GM12878 (cell line): ENCODE data around the gene RNF130. TPM values are rescaled to one million over a fixed set of nuclear protein-coding genes. Genes with fewer than 3 reads are reported as not detected.

Experiments used
- ATAC-seq: fragments of 200-7000 bp; cut with Tn5 transposase; 3 replicates; pipeline ENCODE4 v1.9.1; 2020; ENCODE audit warnings: mild to moderate bottlenecking, moderate library complexity
- BruUV-seq: library from RNA; stranded (reverse); fragments of 400-500 nt; replicated peaks from 2 replicates; lab custom pipeline; 2021; lab: Mats Ljungman, UMichigan
- CTCF ChIA-PET: fragments of 300-600 bp; sonication (Branson Sonifier 250); formaldehyde crosslinking; extraction: SDS; loops from one replicate; lab custom pipeline; 2021; ENCODE audit warnings: inconsistent platforms; lab: Yijun Ruan, JAX
- POLR2A ChIA-PET: fragments of 350-600 bp; formaldehyde crosslinking; extraction: SDS; loops from one replicate; lab custom pipeline; 2021; ENCODE audit warnings: inconsistent platforms; lab: Charles Lee
- RAD21 ChIA-PET: fragments of 300-600 bp; sonication (Branson Sonifier 250); formaldehyde crosslinking; loops from one replicate; lab custom pipeline; 2023; ENCODE audit warnings: antibody characterized with exemption; ENCODE audit not compliant: unreplicated experiment; lab: Charles Lee
- SMC1A ChIA-PET: fragments of 300-600 bp; sonication (Branson Sonifier 250); formaldehyde crosslinking; loops from one replicate; lab custom pipeline; 2023; ENCODE audit not compliant: unreplicated experiment, uncharacterized antibody; lab: Charles Lee
- DNase-seq: peaks from one replicate; pipeline ENCODE4 v3.0.0-alpha.2; 2011; ENCODE audit warnings: low read depth, low spot score
- FAIRE-seq: peaks from 3 replicates; lab custom pipeline; 2011; peaks lifted over from hg19 to GRCh38; lab: Jason Lieb, UNC
- H2AFZ ChIP-seq: 2 replicates; pipeline ENCODE4 v1.6.0; 2011; ENCODE audit warnings: low read depth, low read length, control low read depth; ENCODE audit not compliant: control insufficient read depth
- H3K27ac ChIP-seq: 2 replicates; pipeline ENCODE4 v1.5.1; 2011; ENCODE audit warnings: control low read depth; ENCODE audit not compliant: control insufficient read depth, insufficient read depth
- H3K27me3 ChIP-seq, 2 experiments: replicated peaks in 1 of 2; 2 replicates each; pipeline versions ENCODE4 v1.6.0 to v1.6.1; 2011; ENCODE audit warnings: low read length in 1 of 2; ENCODE audit not compliant: control insufficient read depth in 2 of 2, insufficient read depth in 2 of 2
- H3K36me3 ChIP-seq, 2 experiments: 2 replicates each; pipeline ENCODE4 v1.5.1; 2011; ENCODE audit warnings: low read length in 1 of 2; ENCODE audit not compliant: control insufficient read depth in 2 of 2, insufficient read depth in 2 of 2
- H3K4me1 ChIP-seq: 2 replicates; pipeline ENCODE4 v1.6.1; 2011; ENCODE audit warnings: mild to moderate bottlenecking, low read length, moderate library complexity, mixed read lengths; ENCODE audit not compliant: control insufficient read depth, insufficient read depth
- H3K4me2 ChIP-seq: 2 replicates; pipeline ENCODE4 v1.6.0; 2011; ENCODE audit warnings: control low read depth; ENCODE audit not compliant: control insufficient read depth, insufficient read depth
- H3K4me3 ChIP-seq: fragments of 200-600 bp; sonication (generic); 2 replicates; pipeline ENCODE4 v1.5.1; 2016
- H3K79me2 ChIP-seq: 2 replicates; pipeline ENCODE4 v1.6.0; 2011; ENCODE audit warnings: low read length; ENCODE audit not compliant: control insufficient read depth, insufficient read depth
- H3K9ac ChIP-seq: 2 replicates; pipeline ENCODE4 v1.8.0; 2011; ENCODE audit warnings: low read length, control low read depth, mixed read lengths; ENCODE audit not compliant: control insufficient read depth, insufficient read depth
- H3K9me3 ChIP-seq: replicated peaks from 3 replicates; pipeline ENCODE4 v1.5.1; 2011; ENCODE audit warnings: mild to moderate bottlenecking, low read length; ENCODE audit not compliant: control insufficient read depth, insufficient read depth
- H4K20me1 ChIP-seq: 2 replicates; pipeline ENCODE4 v1.6.0; 2011; ENCODE audit not compliant: control insufficient read depth, insufficient read depth
- BACH1 ChIP-seq: fragments of 450-650 bp; IDR thresholded peaks from 2 replicates; pipeline ENCODE4 v1.6.1; 2017; ENCODE audit warnings: mild to moderate bottlenecking, borderline replicate concordance
- BRCA1 ChIP-seq: IDR thresholded peaks from 2 replicates; pipeline ENCODE4 v1.6.1; 2011; ENCODE audit warnings: low read depth, low read length, improper control_type of control experiment
- CHD4 ChIP-seq: fragments of 200-600 bp; sonication (generic); IDR thresholded peaks from 2 replicates; pipeline ENCODE4 v1.6.1; 2016; ENCODE audit warnings: mild to moderate bottlenecking
- CTCF ChIP-seq, 3 experiments: IDR thresholded peaks in 2 of 3; conservative IDR thresholded peaks in 1 of 3; 2 replicates each; pipeline ENCODE4 v1.5.1; 2011; ENCODE audit warnings: low read depth in 3 of 3, low read length in 3 of 3, mild to moderate bottlenecking in 3 of 3, control low read depth in 2 of 3, moderate library complexity in 2 of 3, inconsistent platforms in 1 of 3, mixed read lengths in 1 of 3; ENCODE audit not compliant: control insufficient read depth in 2 of 3, insufficient read depth in 1 of 3; ENCODE audit errors: extremely low read depth in 1 of 3
- E4F1 ChIP-seq: fragments of 450-650 bp; IDR thresholded peaks from 2 replicates; pipeline ENCODE4 v1.6.1; 2018; ENCODE audit warnings: borderline replicate concordance, mild to moderate bottlenecking; ENCODE audit not compliant: partially characterized antibody
- ESRRA ChIP-seq: IDR thresholded peaks from 2 replicates; pipeline ENCODE4 v1.6.1; 2012; ENCODE audit warnings: mild to moderate bottlenecking, low read length, improper control_type of control experiment
- EZH2 ChIP-seq: IDR thresholded peaks from 2 replicates; pipeline ENCODE4 v1.6.1; 2012; ENCODE audit warnings: low read depth, mild to moderate bottlenecking, control low read depth, inconsistent platforms, low read length, borderline replicate concordance; ENCODE audit not compliant: control insufficient read depth
- MLLT1 ChIP-seq: fragments of 450-650 bp; IDR thresholded peaks from 2 replicates; pipeline ENCODE4 v1.6.1; 2016; ENCODE audit warnings: mild to moderate bottlenecking
- MTA2 ChIP-seq: fragments of 450-650 bp; IDR thresholded peaks from 2 replicates; pipeline ENCODE4 v1.6.1; 2016; ENCODE audit warnings: low read depth, mild to moderate bottlenecking, moderate library complexity
- MYC ChIP-seq: IDR thresholded peaks from 2 replicates; pipeline ENCODE4 v1.6.1; 2011; ENCODE audit warnings: mild to moderate bottlenecking, low read length, moderate library complexity, inconsistent platforms; ENCODE audit not compliant: insufficient read depth, insufficient replicate concordance, insufficient read length, severe bottlenecking
- NFYA ChIP-seq: IDR thresholded peaks from 2 replicates; pipeline ENCODE4 v1.6.1; 2011; ENCODE audit warnings: low read depth, mild to moderate bottlenecking, low read length, improper control_type of control experiment, borderline replicate concordance
- POLR2AphosphoS5 ChIP-seq: IDR thresholded peaks from 2 replicates; pipeline ENCODE4 v1.6.1; 2011; ENCODE audit warnings: mild to moderate bottlenecking, low read length, inconsistent platforms
- RAD51 ChIP-seq: fragments of 450-650 bp; IDR thresholded peaks from 2 replicates; pipeline ENCODE4 v1.6.1; 2016; ENCODE audit warnings: moderate library complexity, mild to moderate bottlenecking, inconsistent platforms
- RFX5 ChIP-seq: IDR thresholded peaks from 2 replicates; pipeline ENCODE4 v1.6.1; 2011; ENCODE audit warnings: low read depth, low read length, improper control_type of control experiment
- SUPT20H ChIP-seq: IDR thresholded peaks from 2 replicates; pipeline ENCODE4 v1.6.1; 2011; ENCODE audit warnings: low read depth, mild to moderate bottlenecking, low read length, moderate library complexity, borderline replicate concordance; ENCODE audit not compliant: control insufficient read depth
- TARDBP ChIP-seq: IDR thresholded peaks from 2 replicates; pipeline ENCODE4 v1.6.1; 2016; ENCODE audit warnings: borderline replicate concordance
- TCF7 ChIP-seq: IDR thresholded peaks from 2 replicates; pipeline ENCODE4 v1.6.1; 2014; ENCODE audit warnings: antibody characterized with exemption, borderline replicate concordance
- WGBS: methylation state at CpG from one replicate; pipeline ENCODE4 v1.1.6; 2016; ENCODE audit warnings: low lambda C conversion rate; ENCODE audit not compliant: insufficient replicate concordance, insufficient coverage; ENCODE audit errors: missing lambda C conversion rate; 5-methylcytosine and 5-hydroxymethylcytosine counted together
- in situ Hi-C: fragments of 300-500 bp; cut with MboI; formaldehyde crosslinking; loops from 9 replicates; pipeline ENCODE4 v1.14.3; 2018; ENCODE audit warnings: mixed read lengths
- intact Hi-C: fragments of 100-400 bp; cut with micrococcal nuclease; formaldehyde crosslinking; loops from one replicate; pipeline ENCODE4 v1.14.2; 2022; ENCODE audit not compliant: unreplicated experiment
- polyA plus RNA-seq, 11 experiments: library from polyadenylated mRNA; depleted of rRNA in 4 of 11; unstranded in 6 of 11; stranded (reverse) in 5 of 11; fragments of >200 nt; fragmentation: Nextera tagmentation in 4 of 11; fragmentation: Illumina TruSeq in 1 of 11; extraction: Ambion mirVana in 4 of 11; extraction: Trizol in 1 of 11; gene quantifications; 1 replicate in 1 of 11; 2 replicates in 10 of 11; pipeline versions ENCODE4 v1.2.1 to v1.2.3, GENCODE V29; 2011 to 2016; ENCODE audit warnings: inconsistent platforms in 2 of 11, missing spikeins in 2 of 11, low read depth in 1 of 11
- total RNA-seq, 4 experiments: library from RNA; depleted of rRNA in 3 of 4; stranded (reverse); fragments of >200 nt in 3 of 4; fragmentation: Illumina TruSeq in 1 of 4; extraction: Trizol in 1 of 4; gene quantifications; 2 replicates each; pipeline versions ENCODE4 v1.2.1 to v1.2.3, GENCODE V29; 2013 to 2021

RNF130 gene
- total and polyA plus RNA-seq, 10 of the 15 experiments (the other 5 are each of a cell fraction or from before 2014, with no cell fraction given): 0.04 to 0.36 (median 0.11) TPM; not detected in 1

- ChIA-PET POLR2A (no interaction called here), CTCF (no interaction called here), SMC1A (no interaction called here), RAD21 (no interaction called here)
- H3K27me3 ChIP-seq: no peaks in the 10 kb centered on the region
- TF ChIP-seq MYC (no peak), CTCF (IDR thresholded peaks at IDR 0.05 in 2 of 3, conservative IDR thresholded peaks at IDR 0.05 in 1 of 3; ENCODE audit: control insufficient read depth in 2 of 3, extremely low read depth in 1 of 3, insufficient read depth in 1 of 3, low read depth in 3 of 3, low read length in 3 of 3) (no peak), SUPT20H (no peak), E4F1 (no peak), RFX5 (no peak), RAD51 (no peak), POLR2AphosphoS5 (no peak), BRCA1 (no peak), CHD4 (no peak), MTA2 (no peak), BACH1 (no peak), TARDBP (no peak), EZH2 (no peak), NFYA (no peak), ESRRA (no peak), TCF7 (no peak), MLLT1 (no peak)
- no peaks in the 10 kb centered on the region; the same call in 2 of the 3 replicates for H3K9me3 ChIP-seq
- no peak overlapping the region for H3K4me2 ChIP-seq
- DNase-seq: no peak
- WGBS: 35% methylated on average over 5 of the region's 5 CpGs
- no peak overlapping the region for H2AFZ ChIP-seq
- no peak for FAIRE-seq
- ATAC-seq: no peak
- H3K79me2 ChIP-seq: no peaks in the 10 kb centered on the region
- BruUV-seq: no TSS peak
- no peaks in the 10 kb centered on the region for H4K20me1 ChIP-seq
- no peaks in the 10 kb centered on the region for H3K36me3 ChIP-seq
- H3K9ac ChIP-seq: no peak overlapping the region
- in situ Hi-C loops: no loop called here
- intact Hi-C loops: no loop called here
- H3K27ac ChIP-seq: no peak overlapping the region
- no peaks in the 10 kb centered on the region for H3K4me1 ChIP-seq
- H3K4me3 ChIP-seq: no peak overlapping the region
Observed at GRCh38 chr5:180046656-180047055, 24.9 kb downstream of the RNF130 start.
